HEK293 (cell line): ENCODE results near the gene CMIP.

ENCODE experiments used
- CTCF ChIA-PET: fragments of 350-600 bp; formaldehyde crosslinking; extraction: SDS; loops from one replicate; lab custom pipeline; 2021; ENCODE audit warnings: antibody characterized with exemption; lab: Yijun Ruan, JAX
- POLR2A ChIA-PET: fragments of 300-600 bp; formaldehyde crosslinking; extraction: SDS; loops from one replicate; lab custom pipeline; 2020; ENCODE audit warnings: antibody characterized with exemption, inconsistent platforms; lab: Yijun Ruan, JAX
- H3K27ac ChIP-seq: fragments of 200-500 bp; sonication (Bioruptor generic); 2 replicates; pipeline ENCODE4 v1.5.1; 2014; ENCODE audit warnings: low read depth, low read length, control low read depth, inconsistent platforms; ENCODE audit errors: extremely low read depth
- H3K36me3 ChIP-seq, 2 experiments: fragments of 200-500 bp in 1 of 2; sonication (Bioruptor generic) in 1 of 2; 1 replicate in 1 of 2; 2 replicates in 1 of 2; pipeline ENCODE4 v1.5.1; 2014 to 2017; ENCODE audit warnings: inconsistent platforms in 2 of 2, low read length in 2 of 2; ENCODE audit not compliant: control insufficient read depth in 2 of 2, insufficient read depth in 1 of 2
- H3K4me1 ChIP-seq: fragments of 200-500 bp; sonication (Bioruptor generic); 2 replicates; pipeline ENCODE4 v1.5.1; 2014; ENCODE audit warnings: mild to moderate bottlenecking, low read length, inconsistent platforms; ENCODE audit not compliant: control insufficient read depth, insufficient read depth
- H3K4me3 ChIP-seq: 2 replicates; pipeline ENCODE4 v1.5.1; 2011; ENCODE audit warnings: low read depth, mild to moderate bottlenecking, control low read depth, low read length, moderate library complexity
- H3K9me3 ChIP-seq: fragments of 200-500 bp; sonication (Bioruptor generic); 2 replicates; pipeline ENCODE4 v1.5.1; 2014; ENCODE audit warnings: low read depth, low read length, inconsistent platforms; ENCODE audit not compliant: control insufficient read depth, insufficient read depth
- OSR2 ChIP-seq: fragments of 450-650 bp; formaldehyde crosslinking; IDR thresholded peaks from 2 replicates; pipeline ENCODE4 v1.5.1; 2016; ENCODE audit warnings: missing biosample characterization, missing genetic modification characterization
- TCF7L2 ChIP-seq: IDR thresholded peaks from 2 replicates; pipeline ENCODE4 v1.6.1; 2011; ENCODE audit warnings: low read depth, mild to moderate bottlenecking, inconsistent platforms, low read length, moderate library complexity, borderline replicate concordance
- ZBTB21 ChIP-seq: fragments of 450-650 bp; formaldehyde crosslinking; IDR thresholded peaks from 2 replicates; pipeline ENCODE4 v1.5.1; 2017; ENCODE audit warnings: missing biosample characterization, missing genetic modification characterization
- ZBTB48 ChIP-seq: fragments of 450-650 bp; formaldehyde crosslinking; IDR thresholded peaks from 2 replicates; pipeline ENCODE4 v1.5.1; 2016; ENCODE audit warnings: missing biosample characterization, missing genetic modification characterization
- ZFP3 ChIP-seq: fragments of 450-650 bp; formaldehyde crosslinking; IDR thresholded peaks from 2 replicates; pipeline ENCODE4 v1.5.1; 2016; ENCODE audit warnings: low read depth, missing biosample characterization, missing genetic modification characterization
- ZNF132 ChIP-seq: fragments of 450-650 bp; formaldehyde crosslinking; IDR thresholded peaks from 2 replicates; pipeline ENCODE4 v1.5.1; 2017; ENCODE audit warnings: missing biosample characterization, missing genetic modification characterization, borderline replicate concordance
- ZNF138 ChIP-seq: fragments of 450-650 bp; formaldehyde crosslinking; IDR thresholded peaks from 2 replicates; pipeline ENCODE4 v1.5.1; 2016; ENCODE audit warnings: missing biosample characterization, missing genetic modification characterization, borderline replicate concordance
- ZNF2 ChIP-seq: fragments of 450-650 bp; formaldehyde crosslinking; IDR thresholded peaks from 2 replicates; pipeline ENCODE4 v1.5.1; 2016; ENCODE audit warnings: missing biosample characterization, missing genetic modification characterization
- ZNF335 ChIP-seq: fragments of 450-650 bp; formaldehyde crosslinking; conservative IDR thresholded peaks from 2 replicates; pipeline ENCODE4 v1.5.1; 2016; ENCODE audit warnings: missing biosample characterization, missing genetic modification characterization
- ZNF354C ChIP-seq: fragments of 450-650 bp; formaldehyde crosslinking; IDR thresholded peaks from 2 replicates; pipeline ENCODE4 v1.5.1; 2016; ENCODE audit warnings: missing biosample characterization, missing genetic modification characterization, low read depth, borderline replicate concordance
- ZNF518A ChIP-seq: fragments of 450-650 bp; formaldehyde crosslinking; conservative IDR thresholded peaks from 2 replicates; pipeline ENCODE4 v1.5.1; 2016; ENCODE audit warnings: low read depth, missing biosample characterization, missing genetic modification characterization
- ZNF544 ChIP-seq: fragments of 450-650 bp; formaldehyde crosslinking; IDR thresholded peaks from 2 replicates; pipeline ENCODE4 v1.5.0; 2017; ENCODE audit warnings: missing biosample characterization, missing genetic modification characterization
- ZNF549 ChIP-seq: fragments of 450-650 bp; IDR thresholded peaks from 2 replicates; pipeline ENCODE4 v1.5.1; 2018; ENCODE audit warnings: missing biosample characterization, missing genetic modification characterization, mild to moderate bottlenecking, inconsistent platforms, moderate library complexity
- ZNF561 ChIP-seq: fragments of 450-650 bp; IDR thresholded peaks from 2 replicates; pipeline ENCODE4 v1.5.1; 2018; ENCODE audit warnings: missing biosample characterization, missing genetic modification characterization, borderline replicate concordance
- ZNF658 ChIP-seq: fragments of 450-650 bp; formaldehyde crosslinking; IDR thresholded peaks from 2 replicates; pipeline ENCODE4; 2016; ENCODE audit warnings: missing biosample characterization, missing genetic modification characterization
- ZNF791 ChIP-seq: fragments of 450-650 bp; formaldehyde crosslinking; IDR thresholded peaks from 2 replicates; pipeline ENCODE4 v1.5.1; 2016; ENCODE audit warnings: missing biosample characterization, missing genetic modification characterization
- ZNF837 ChIP-seq: fragments of 450-650 bp; formaldehyde crosslinking; IDR thresholded peaks from 2 replicates; pipeline ENCODE4 v1.5.1; 2016; ENCODE audit warnings: missing biosample characterization, missing genetic modification characterization
- TF ChIP-seq, protein P1 (sequence below): fragments of 450-650 bp; formaldehyde crosslinking; IDR thresholded peaks from 2 replicates; pipeline ENCODE4 v1.5.1; 2016; ENCODE audit warnings: missing biosample characterization, missing genetic modification characterization
- TF ChIP-seq, protein P2 (sequence below): fragments of 450-650 bp; formaldehyde crosslinking; IDR thresholded peaks from 2 replicates; pipeline ENCODE4 v1.5.1; 2016; ENCODE audit warnings: missing biosample characterization, missing genetic modification characterization
- TF ChIP-seq, protein P3 (sequence below): fragments of 450-650 bp; formaldehyde crosslinking; IDR thresholded peaks from 2 replicates; pipeline ENCODE4 v1.5.1; 2016; ENCODE audit warnings: missing biosample characterization, missing genetic modification characterization
- TF ChIP-seq, protein P4 (sequence below): fragments of 450-650 bp; formaldehyde crosslinking; IDR thresholded peaks from 2 replicates; pipeline ENCODE4 v1.5.1; 2016; ENCODE audit warnings: missing biosample characterization, missing genetic modification characterization

The CMIP gene

DNA sequence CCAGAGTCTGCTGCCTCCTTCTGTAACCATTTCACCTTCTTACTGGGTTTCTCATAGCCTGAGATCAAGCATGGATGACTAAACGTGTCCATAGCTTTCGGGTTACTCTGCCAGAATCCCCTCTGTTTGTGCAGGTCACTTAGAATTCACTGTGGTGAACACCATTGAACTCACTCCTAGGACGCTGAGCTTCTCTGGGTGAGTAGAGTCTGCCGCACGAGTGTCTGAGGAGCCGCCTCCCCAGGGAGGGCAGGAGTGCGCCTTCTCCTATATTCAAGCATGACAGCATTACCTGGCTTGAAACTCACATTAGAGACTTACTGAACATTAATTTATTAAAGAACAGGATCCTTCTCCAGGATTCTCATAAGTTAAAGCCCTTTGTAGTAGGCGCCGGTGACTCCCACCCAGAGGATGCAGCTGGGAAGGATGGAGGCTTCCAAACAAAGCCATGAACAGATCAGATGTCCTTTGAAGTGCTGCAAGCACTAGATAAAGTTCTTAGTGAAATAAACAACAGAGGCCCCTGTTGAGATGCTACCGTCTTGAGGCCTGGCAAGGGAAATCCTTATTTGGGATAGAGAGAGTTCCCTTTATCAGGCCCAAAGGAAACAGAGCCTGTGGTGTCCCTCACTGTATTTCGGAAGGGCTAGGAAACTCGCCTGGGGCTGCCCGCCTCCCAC is 189.9 kb downstream of the CMIP start (continued):
- TF ChIP-seq ZNF549 (tag by site-specific recombination) = no peak
- no peak for TF ChIP-seq ZBTB48
- 0 out of 2 replicates have a peak, but pooled peaks have one; percentile 19 for TF ChIP-seq ZNF335 (tag by site-specific recombination)
- TF ChIP-seq OSR2 (tag by site-specific recombination) = peak; percentile 93
- no peak for TF ChIP-seq ZNF791 (tag by site-specific recombination)
- TF ChIP-seq ZNF658 (tag by site-specific recombination) = no peak

DNA sequence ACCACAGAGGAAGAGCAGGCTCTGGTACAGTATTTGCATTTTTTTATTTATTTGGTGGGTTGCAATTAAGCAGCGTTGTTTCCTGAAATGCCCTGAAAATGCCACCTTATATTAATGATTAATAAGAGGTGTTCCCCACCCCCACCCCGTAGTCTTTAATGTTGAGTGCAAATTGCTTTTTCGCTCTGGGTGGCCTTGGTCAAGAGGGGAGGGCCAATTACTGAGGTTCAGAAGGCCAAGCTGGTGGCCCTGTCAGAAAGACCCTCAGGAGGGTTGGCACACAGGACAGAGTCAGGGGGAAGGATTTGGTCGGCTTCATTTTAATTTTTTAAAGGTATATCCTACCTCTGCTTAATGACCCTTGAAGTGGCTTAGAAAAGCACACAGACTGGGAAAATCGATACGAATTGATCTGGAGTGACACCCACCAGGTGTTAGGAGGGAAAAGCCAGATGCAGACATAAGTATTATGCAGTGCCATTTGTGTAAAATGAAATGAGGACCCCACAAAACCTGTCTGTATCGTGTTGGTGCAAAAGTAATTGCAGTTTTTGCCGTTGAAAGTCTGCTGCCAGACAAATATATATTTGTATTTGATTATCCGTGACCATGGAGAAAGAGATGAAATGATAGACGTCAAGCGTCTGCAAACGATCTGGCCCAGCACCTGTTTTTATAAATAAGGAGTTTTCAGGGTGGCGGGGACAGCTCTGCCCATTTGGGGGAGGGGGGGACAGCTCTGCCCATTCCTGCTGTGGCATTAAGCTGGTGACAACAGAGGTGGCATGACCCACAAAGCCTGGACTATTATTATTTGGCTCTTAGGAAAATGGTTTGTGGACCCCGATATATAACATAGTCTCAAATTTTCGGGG is 190.7 kb downstream of the CMIP start:
- no peaks in the 10 kb centered on the region for H3K36me3 ChIP-seq
- POLR2A ChIA-PET = no interaction called here
- H3K4me1 ChIP-seq = peaks cover 7% of the 10 kb centered on the region
- H3K9me3 ChIP-seq = no peaks in the 10 kb centered on the region
- CTCF ChIA-PET = no interaction called here
- TF ChIP-seq, protein P1, sequence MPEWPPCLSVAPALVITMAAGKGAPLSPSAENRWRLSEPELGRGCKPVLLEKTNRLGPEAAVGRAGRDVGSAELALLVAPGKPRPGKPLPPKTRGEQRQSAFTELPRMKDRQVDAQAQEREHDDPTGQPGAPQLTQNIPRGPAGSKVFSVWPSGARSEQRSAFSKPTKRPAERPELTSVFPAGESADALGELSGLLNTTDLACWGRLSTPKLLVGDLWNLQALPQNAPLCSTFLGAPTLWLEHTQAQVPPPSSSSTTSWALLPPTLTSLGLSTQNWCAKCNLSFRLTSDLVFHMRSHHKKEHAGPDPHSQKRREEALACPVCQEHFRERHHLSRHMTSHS (tag by site-specific recombination) = no peak
- no peak for TF ChIP-seq ZNF335 (tag by site-specific recombination)
- no peak for TF ChIP-seq ZNF2 (tag by site-specific recombination)
- TF ChIP-seq, protein P2, sequence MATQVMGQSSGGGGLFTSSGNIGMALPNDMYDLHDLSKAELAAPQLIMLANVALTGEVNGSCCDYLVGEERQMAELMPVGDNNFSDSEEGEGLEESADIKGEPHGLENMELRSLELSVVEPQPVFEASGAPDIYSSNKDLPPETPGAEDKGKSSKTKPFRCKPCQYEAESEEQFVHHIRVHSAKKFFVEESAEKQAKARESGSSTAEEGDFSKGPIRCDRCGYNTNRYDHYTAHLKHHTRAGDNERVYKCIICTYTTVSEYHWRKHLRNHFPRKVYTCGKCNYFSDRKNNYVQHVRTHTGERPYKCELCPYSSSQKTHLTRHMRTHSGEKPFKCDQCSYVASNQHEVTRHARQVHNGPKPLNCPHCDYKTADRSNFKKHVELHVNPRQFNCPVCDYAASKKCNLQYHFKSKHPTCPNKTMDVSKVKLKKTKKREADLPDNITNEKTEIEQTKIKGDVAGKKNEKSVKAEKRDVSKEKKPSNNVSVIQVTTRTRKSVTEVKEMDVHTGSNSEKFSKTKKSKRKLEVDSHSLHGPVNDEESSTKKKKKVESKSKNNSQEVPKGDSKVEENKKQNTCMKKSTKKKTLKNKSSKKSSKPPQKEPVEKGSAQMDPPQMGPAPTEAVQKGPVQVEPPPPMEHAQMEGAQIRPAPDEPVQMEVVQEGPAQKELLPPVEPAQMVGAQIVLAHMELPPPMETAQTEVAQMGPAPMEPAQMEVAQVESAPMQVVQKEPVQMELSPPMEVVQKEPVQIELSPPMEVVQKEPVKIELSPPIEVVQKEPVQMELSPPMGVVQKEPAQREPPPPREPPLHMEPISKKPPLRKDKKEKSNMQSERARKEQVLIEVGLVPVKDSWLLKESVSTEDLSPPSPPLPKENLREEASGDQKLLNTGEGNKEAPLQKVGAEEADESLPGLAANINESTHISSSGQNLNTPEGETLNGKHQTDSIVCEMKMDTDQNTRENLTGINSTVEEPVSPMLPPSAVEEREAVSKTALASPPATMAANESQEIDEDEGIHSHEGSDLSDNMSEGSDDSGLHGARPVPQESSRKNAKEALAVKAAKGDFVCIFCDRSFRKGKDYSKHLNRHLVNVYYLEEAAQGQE (tag by site-specific recombination) = no peak
- TF ChIP-seq ZNF561 = no peak
- TF ChIP-seq ZNF354C (tag by site-specific recombination) = no peak
- no peak for TF ChIP-seq ZFP3 (tag by site-specific recombination)
- TF ChIP-seq ZBTB21 (tag by site-specific recombination) = no peak
- TF ChIP-seq ZNF518A = no peak
- no peak for TF ChIP-seq ZNF837 (tag by site-specific recombination)
- TF ChIP-seq ZNF138 (tag by site-specific recombination) = no peak
- TF ChIP-seq ZNF132 = no peak
- TF ChIP-seq, protein P3, sequence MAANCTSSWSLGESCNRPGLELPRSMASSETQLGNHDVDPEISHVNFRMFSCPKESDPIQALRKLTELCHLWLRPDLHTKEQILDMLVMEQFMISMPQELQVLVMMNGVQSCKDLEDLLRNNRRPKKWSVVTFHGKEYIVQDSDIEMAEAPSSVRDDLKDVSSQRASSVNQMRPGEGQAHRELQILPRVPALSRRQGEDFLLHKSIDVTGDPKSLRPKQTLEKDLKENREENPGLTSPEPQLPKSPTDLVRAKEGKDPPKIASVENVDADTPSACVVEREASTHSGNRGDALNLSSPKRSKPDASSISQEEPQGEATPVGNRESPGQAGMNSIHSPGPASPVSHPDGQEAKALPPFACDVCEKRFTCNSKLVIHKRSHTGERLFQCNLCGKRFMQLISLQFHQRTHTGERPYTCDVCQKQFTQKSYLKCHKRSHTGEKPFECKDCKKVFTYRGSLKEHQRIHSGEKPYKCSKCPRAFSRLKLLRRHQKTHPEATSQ (tag by site-specific recombination) = no peak
- no peak for TF ChIP-seq ZBTB48
- TF ChIP-seq ZNF544 (tag by site-specific recombination) = no peak
- no peak for TF ChIP-seq TCF7L2
- TF ChIP-seq, protein P4, sequence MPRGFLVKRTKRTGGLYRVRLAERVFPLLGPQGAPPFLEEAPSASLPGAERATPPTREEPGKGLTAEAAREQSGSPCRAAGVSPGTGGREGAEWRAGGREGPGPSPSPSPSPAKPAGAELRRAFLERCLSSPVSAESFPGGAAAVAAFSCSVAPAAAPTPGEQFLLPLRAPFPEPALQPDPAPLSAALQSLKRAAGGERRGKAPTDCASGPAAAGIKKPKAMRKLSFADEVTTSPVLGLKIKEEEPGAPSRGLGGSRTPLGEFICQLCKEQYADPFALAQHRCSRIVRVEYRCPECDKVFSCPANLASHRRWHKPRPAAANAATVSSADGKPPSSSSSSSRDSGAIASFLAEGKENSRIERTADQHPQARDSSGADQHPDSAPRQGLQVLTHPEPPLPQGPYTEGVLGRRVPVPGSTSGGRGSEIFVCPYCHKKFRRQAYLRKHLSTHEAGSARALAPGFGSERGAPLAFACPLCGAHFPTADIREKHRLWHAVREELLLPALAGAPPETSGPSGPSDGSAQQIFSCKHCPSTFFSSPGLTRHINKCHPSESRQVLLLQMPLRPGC (tag by site-specific recombination) = no peak
- no peak overlapping the region for H3K27ac ChIP-seq
- H3K4me3 ChIP-seq = no peak overlapping the region
